B cell (primary cell): ENCODE results near the gene CWC27. TPM values are rescaled to one million over a fixed set of nuclear protein-coding genes. Genes with fewer than 3 reads are reported as not detected.

ENCODE experiments used
- ATAC-seq: fragments of 200-7000 bp; cut with Tn5 transposase; one replicate; pipeline ENCODE4 v1.10.0; 2021; ENCODE audit warnings: low read depth, mild to moderate bottlenecking, moderate number of reproducible peaks, moderate library complexity
- CTCF ChIA-PET: fragments of 350-600 bp; sonication (Branson Sonifier 250); formaldehyde crosslinking; loops from one replicate; lab custom pipeline; 2021; ENCODE audit warnings: antibody characterized with exemption, inconsistent platforms; lab: Charles Lee
- POLR2A ChIA-PET: fragments of 350-600 bp; sonication (Branson Sonifier 250); formaldehyde crosslinking; loops from one replicate; lab custom pipeline; 2021; ENCODE audit warnings: antibody characterized with exemption; lab: Charles Lee
- DNase-seq: peaks from one replicate; pipeline ENCODE4 v3.0.0; 2013
- H2AFZ ChIP-seq: 2 replicates; pipeline ENCODE4 v1.6.1; 2012; ENCODE audit warnings: mild to moderate bottlenecking, low read depth, low read length; ENCODE audit not compliant: insufficient read depth, poor library complexity, severe bottlenecking
- H3K27ac ChIP-seq, 2 donors: 1 replicate in 1 of 2; 2 replicates in 1 of 2; pipeline ENCODE4 v1.5.1; 2012 to 2013; ENCODE audit warnings: low read length in 2 of 2, mild to moderate bottlenecking in 2 of 2, moderate library complexity in 1 of 2
- H3K27me3 ChIP-seq, 4 experiments: fragments of 200-600 bp in 1 of 4; sonication (generic) in 1 of 4; replicated peaks in 1 of 4; 1 replicate in 2 of 4; 2 replicates in 2 of 4; pipeline versions ENCODE4 v1.6.1 to v1.7.0; 2013 to 2016; ENCODE audit warnings: low read length in 3 of 4, mild to moderate bottlenecking in 2 of 4, mixed read lengths in 1 of 4, moderate library complexity in 1 of 4; ENCODE audit not compliant: insufficient read depth in 4 of 4, control insufficient read depth in 3 of 4; ENCODE audit errors: control extremely low read depth in 1 of 4
- H3K36me3 ChIP-seq, 2 experiments: replicated peaks in 1 of 2; 1 replicate in 1 of 2; 2 replicates in 1 of 2; pipeline versions ENCODE4 v1.6.1 to v1.7.1; 2013; ENCODE audit warnings: low read length in 1 of 2; ENCODE audit not compliant: insufficient read depth in 2 of 2, control insufficient read depth in 1 of 2; ENCODE audit errors: control extremely low read depth in 1 of 2, extremely low read depth in 1 of 2
- H3K4me1 ChIP-seq, 2 donors: fragments of 200-600 bp in 1 of 2; sonication (generic) in 1 of 2; 1 replicate in 1 of 2; 2 replicates in 1 of 2; pipeline versions ENCODE4 v1.5.1 to v1.6.1; 2013 to 2017; ENCODE audit warnings: low read length in 2 of 2; ENCODE audit not compliant: control insufficient read depth in 2 of 2, insufficient read depth in 2 of 2
- H3K4me2 ChIP-seq: replicated peaks from 2 replicates; pipeline ENCODE3; 2012; ENCODE audit warnings: mild to moderate bottlenecking, low read depth, low read length; ENCODE audit not compliant: poor library complexity, severe bottlenecking
- H3K4me3 ChIP-seq, 5 experiments: fragments of 200-600 bp in 1 of 5; sonication (generic) in 1 of 5; 1 replicate in 3 of 5; 2 replicates in 2 of 5; pipeline versions ENCODE4 v1.5.1 to v1.7.0; 2011 to 2016; ENCODE audit warnings: low read length in 4 of 5, mild to moderate bottlenecking in 4 of 5, low read depth in 2 of 5, control low read depth in 1 of 5, moderate library complexity in 1 of 5; ENCODE audit not compliant: insufficient read depth in 1 of 5; ENCODE audit errors: control extremely low read depth in 1 of 5, extremely low read depth in 1 of 5
- H3K79me2 ChIP-seq: fragments of 200-600 bp; sonication (generic); one replicate; pipeline ENCODE4 v1.6.0; 2016; ENCODE audit warnings: low read length; ENCODE audit not compliant: control insufficient read depth, insufficient read depth
- H3K9ac ChIP-seq: fragments of 200-600 bp; sonication (generic); 2 replicates; pipeline ENCODE4 v1.6.1; 2017; ENCODE audit warnings: mild to moderate bottlenecking, low read length, moderate library complexity
- H3K9me3 ChIP-seq, 3 donors: one replicate each; pipeline versions ENCODE4 v1.6.1 to v1.7.1; 2013; ENCODE audit warnings: low read length in 2 of 3; ENCODE audit not compliant: control insufficient read depth in 2 of 3, insufficient read depth in 1 of 3; ENCODE audit errors: control extremely low read depth in 1 of 3
- H4K20me1 ChIP-seq: 2 replicates; pipeline ENCODE4 v1.6.0; 2012; ENCODE audit warnings: mild to moderate bottlenecking, low read length; ENCODE audit not compliant: insufficient read depth, control insufficient read depth, poor library complexity, severe bottlenecking
- H3K27ac Mint-ChIP-seq: one replicate; pipeline ENCODE4 v1.8.0; 2021; ENCODE audit warnings: mixed read lengths
- H3K27me3 Mint-ChIP-seq: one replicate; pipeline ENCODE4 v1.8.0; 2021; ENCODE audit warnings: mixed read lengths
- H3K4me1 Mint-ChIP-seq: one replicate; pipeline ENCODE4 v1.8.0; 2021; ENCODE audit warnings: mixed read lengths
- H3K4me3 Mint-ChIP-seq: one replicate; pipeline ENCODE4 v1.8.0; 2021; ENCODE audit warnings: mixed read lengths
- H3K9me3 Mint-ChIP-seq: one replicate; pipeline ENCODE4 v1.8.0; 2022; ENCODE audit warnings: mixed read lengths; ENCODE audit not compliant: insufficient read depth
- CTCF ChIP-seq: fragments of 200-600 bp; IDR thresholded peaks from one replicate; pipeline ENCODE4 v1.8.0; 2022; ENCODE audit warnings: antibody characterized with exemption, mild to moderate bottlenecking
- EZH2 ChIP-seq: IDR thresholded peaks from 2 replicates; pipeline ENCODE4 v1.6.1; 2012; ENCODE audit warnings: borderline replicate concordance, low read depth, mild to moderate bottlenecking, moderate library complexity, low read length; ENCODE audit not compliant: insufficient read depth, poor library complexity, severe bottlenecking
- WGBS: methylation state at CpG from one replicate; pipeline ENCODE4 v1.1.5; 2013; ENCODE audit warnings: missing lambda C conversion rate; ENCODE audit not compliant: insufficient coverage; 5-methylcytosine and 5-hydroxymethylcytosine counted together
- intact Hi-C: fragments of 100-400 bp; cut with micrococcal nuclease; formaldehyde crosslinking; loops from one replicate; pipeline ENCODE4 v1.10.0; 2022
- polyA plus RNA-seq: library from polyadenylated mRNA; depleted of rRNA; stranded (reverse); fragments of >200 nt; gene quantifications from 2 replicates; pipeline ENCODE4 v1.2.3, GENCODE V29; 2012
- total RNA-seq, 2 donors: library from RNA; stranded (reverse); fragments of 120-200 nt in 1 of 2; gene quantifications; 1 replicate in 1 of 2; 2 replicates in 1 of 2; pipeline versions ENCODE4 v1.2.3 to v1.2.4, GENCODE V29; 2013 to 2022

CWC27 gene
- total and polyA plus RNA-seq, 2 donors (not counting 1 experiment from before 2014, with no cell fraction given) = 6.6 to 30.5 TPM

- Histone ChIP-seq H4K20me1 (no peaks in the 10 kb centered on the region), H3K27ac (peak overlapping the region in 1 of 2 donors; percentile 58), H3K9me3 (no peaks in the 10 kb centered on the region), H3K4me1 (peaks cover 39 to 44% of the 10 kb centered on the region in 2 donors), H3K4me3 (no peak overlapping the region), H3K27me3 (no peaks in the 10 kb centered on the region), H3K4me2 (peak overlapping the region; percentile 19), H3K9ac (no peak overlapping the region), H3K36me3 (no peaks in the 10 kb centered on the region), H3K79me2 (no peaks in the 10 kb centered on the region), H2AFZ (no peak overlapping the region)
- ATAC-seq (no peak), DNase-seq (peak; percentile 20)
- intact Hi-C loops = no loop called here
- TF ChIP-seq CTCF (no peak), EZH2 (no peak)
- H3K9me3 Mint-ChIP-seq = no peaks in the 10 kb centered on the region
- H3K27ac Mint-ChIP-seq = peak overlapping the region; percentile 76
- ChIA-PET CTCF (interaction anchor here (1.4 kb wide), 1 partner anchor 9 kb away, joined by 3 read pairs; no protein-coding TSS in a partner anchor), POLR2A (no interaction called here)
- H3K4me3 Mint-ChIP-seq = peak overlapping the region; percentile 13
- WGBS = 48% methylated on average over 4 of the region's 5 CpGs
- peaks cover 55% of the 10 kb centered on the region for H3K4me1 Mint-ChIP-seq
- H3K27me3 Mint-ChIP-seq = no peaks in the 10 kb centered on the region
Measured at GRCh38 chr5:65066387-65067146, 297.8 kb downstream of the CWC27 start.

GRCh38 chr5:65067147-65067506, 298.4 kb downstream of the CWC27 start:
- H3K27ac Mint-ChIP-seq = peak overlapping the region; percentile 68
- H3K27ac ChIP-seq = peak overlapping the region in 1 of 2 donors; percentile 58
- DNase-seq (no peak), ATAC-seq (no peak)
- H2AFZ ChIP-seq = no peak overlapping the region
- H3K9me3 ChIP-seq = no peaks in the 10 kb centered on the region
- 14% methylated on average over 1 of the region's 1 CpG for WGBS
- H3K27me3 ChIP-seq = no peaks in the 10 kb centered on the region
- no peaks in the 10 kb centered on the region for H4K20me1 ChIP-seq
- no peak overlapping the region for H3K4me3 Mint-ChIP-seq
- peak overlapping the region; percentile 19 for H3K4me2 ChIP-seq
- H3K4me3 ChIP-seq = no peak overlapping the region
- POLR2A ChIA-PET = no interaction called here
- H3K36me3 ChIP-seq = no peaks in the 10 kb centered on the region
- CTCF ChIA-PET = interaction anchor here (1.4 kb wide), 1 partner anchor 9 kb away, joined by 3 read pairs; no protein-coding TSS in a partner anchor
- no peak overlapping the region for H3K9ac ChIP-seq
- intact Hi-C loops = no loop called here
- TF ChIP-seq CTCF = no peak
- no peak for TF ChIP-seq EZH2
- H3K4me1 ChIP-seq = peaks cover 33 to 38% of the 10 kb centered on the region in 2 donors
- no peaks in the 10 kb centered on the region for H3K79me2 ChIP-seq
- H3K4me1 Mint-ChIP-seq = peaks cover 49% of the 10 kb centered on the region
- H3K9me3 Mint-ChIP-seq = no peaks in the 10 kb centered on the region
- no peaks in the 10 kb centered on the region for H3K27me3 Mint-ChIP-seq
